HepG2 (cell line): Measurements from ENCODE around the gene MKRN2OS. TPM values are rescaled to one million over a fixed set of nuclear protein-coding genes. Genes with fewer than 3 reads are reported as not detected.

Source experiments
- ATAC-seq: fragments of 200-7000 bp; cut with Tn5 transposase; 3 replicates; pipeline ENCODE4 v1.9.1; 2020; ENCODE audit warnings: mild to moderate bottlenecking, moderate library complexity
- BruUV-seq: library from RNA; stranded (reverse); fragments of 400-500 nt; replicated peaks from 2 replicates; lab custom pipeline; 2021; lab: Mats Ljungman, UMichigan
- CTCF ChIA-PET: fragments of 300-600 bp; formaldehyde crosslinking; extraction: SDS; loops from one replicate; lab custom pipeline; 2021; ENCODE audit warnings: low total read pairs, inconsistent platforms, low intra/inter-chr PET ratio; lab: Yijun Ruan, JAX
- POLR2A ChIA-PET: fragments of 350-600 bp; sonication (Branson Sonifier 250); formaldehyde crosslinking; loops from one replicate; lab custom pipeline; 2020; ENCODE audit warnings: antibody characterized with exemption, inconsistent platforms; lab: Yijun Ruan, JAX
- DNase-seq: peaks from one replicate; pipeline ENCODE4 v3.0.0-alpha.2; 2015; ENCODE audit warnings: low spot score
- FAIRE-seq: peaks from 3 replicates; lab custom pipeline; 2011; peaks lifted over from hg19 to GRCh38; lab: Jason Lieb, UNC
- H2AFZ ChIP-seq: one replicate; pipeline ENCODE4 v1.6.1; 2011; ENCODE audit warnings: low read length, inconsistent platforms
- H3K27ac ChIP-seq: fragments of 300-600 bp; 3 replicates; pipeline ENCODE4 v1.8.0; 2011; ENCODE audit warnings: mixed run types, mild to moderate bottlenecking, mixed read lengths, low read length, inconsistent platforms; ENCODE audit not compliant: insufficient read depth; ENCODE audit errors: extremely low read length
- H3K27me3 ChIP-seq, 2 experiments: fragments of 200-600 bp in 1 of 2; 2 replicates in 1 of 2; 3 replicates in 1 of 2; pipeline versions ENCODE4 v1.6.0 to v1.8.0; 2011; ENCODE audit warnings: low read length in 2 of 2, mild to moderate bottlenecking in 2 of 2, moderate library complexity in 2 of 2, inconsistent platforms in 1 of 2; ENCODE audit not compliant: insufficient read depth in 2 of 2, control insufficient read depth in 1 of 2
- H3K36me3 ChIP-seq, 2 experiments: fragments of 200-600 bp in 1 of 2; replicated peaks in 1 of 2; 2 replicates in 1 of 2; 3 replicates in 1 of 2; pipeline versions ENCODE4 v1.5.1 to v1.8.0; 2011; ENCODE audit warnings: low read length in 2 of 2, inconsistent platforms in 1 of 2; ENCODE audit not compliant: insufficient read depth in 2 of 2, control insufficient read depth in 1 of 2
- H3K4me1 ChIP-seq: 2 replicates; pipeline ENCODE4 v1.5.1; 2012; ENCODE audit warnings: low read length, inconsistent platforms; ENCODE audit not compliant: insufficient read depth
- H3K4me2 ChIP-seq: 2 replicates; pipeline ENCODE4 v1.6.0; 2011; ENCODE audit warnings: low read depth, low read length, inconsistent platforms
- H3K4me3 ChIP-seq, 3 experiments: fragments of 200-600 bp in 1 of 3; sonication (generic), shearing (Covaris generic) in 1 of 3; replicated peaks in 1 of 3; 2 replicates each; pipeline ENCODE4 v1.5.1; 2011 to 2016; ENCODE audit warnings: low read length in 3 of 3, inconsistent platforms in 2 of 3, low read depth in 2 of 3, mild to moderate bottlenecking in 2 of 3, control low read depth in 1 of 3, mixed read lengths in 1 of 3; ENCODE audit not compliant: insufficient read depth in 1 of 3
- H3K79me2 ChIP-seq: one replicate; pipeline ENCODE4 v1.6.1; 2011; ENCODE audit warnings: low read length, inconsistent platforms; ENCODE audit not compliant: insufficient read depth
- H3K9ac ChIP-seq: 2 replicates; pipeline ENCODE4 v1.6.0; 2011; ENCODE audit warnings: mild to moderate bottlenecking, low read depth, low read length, inconsistent platforms; ENCODE audit not compliant: insufficient read depth
- H3K9me3 ChIP-seq: 2 replicates; pipeline ENCODE4 v1.5.1; 2012; ENCODE audit warnings: mild to moderate bottlenecking, low read length
- H4K20me1 ChIP-seq: 2 replicates; pipeline ENCODE4 v1.6.0; 2011; ENCODE audit warnings: inconsistent platforms, mild to moderate bottlenecking, low read length, moderate library complexity; ENCODE audit not compliant: insufficient read depth
- ATRX ChIP-seq: sonication (generic); formaldehyde crosslinking; IDR thresholded peaks from 2 replicates; pipeline ENCODE4 v1.4.0; 2020; ENCODE audit warnings: missing genetic modification reagents, borderline replicate concordance
- BCL6 ChIP-seq: IDR thresholded peaks from 2 replicates; pipeline ENCODE4 v1.6.1; 2016; ENCODE audit warnings: missing genetic modification reagents, missing compliant biosample characterization
- KDM2A ChIP-seq: sonication (generic); formaldehyde crosslinking; IDR thresholded peaks from 2 replicates; pipeline ENCODE4 v1.4.0; 2020; ENCODE audit warnings: low read depth, missing genetic modification reagents, borderline replicate concordance
- MXD4 ChIP-seq: IDR thresholded peaks from 2 replicates; pipeline ENCODE4 v1.6.1; 2016; ENCODE audit warnings: mild to moderate bottlenecking, missing biosample characterization, missing genetic modification reagents
- POLR2AphosphoS5 ChIP-seq: IDR thresholded peaks from 2 replicates; pipeline ENCODE4 v1.6.1; 2012; ENCODE audit warnings: low read depth, low read length
- SYNCRIP ChIP-seq: fragments of 200-400 bp; formaldehyde crosslinking; IDR thresholded peaks from 2 replicates; pipeline ENCODE4 v1.6.1; 2018; ENCODE audit warnings: mild to moderate bottlenecking, low read depth, low read length; ENCODE audit not compliant: insufficient read depth
- ZNF10 ChIP-seq: sonication (generic); formaldehyde crosslinking; IDR thresholded peaks from 2 replicates; pipeline ENCODE4 v1.4.0; 2020; ENCODE audit warnings: mild to moderate bottlenecking, low read depth, missing genetic modification reagents, borderline replicate concordance
- ZNF292 ChIP-seq: sonication (generic); formaldehyde crosslinking; IDR thresholded peaks from 2 replicates; pipeline ENCODE4 v1.8.1; 2022; ENCODE audit warnings: mild to moderate bottlenecking, low read depth, missing genetic modification reagents, borderline replicate concordance
- ZNF333 ChIP-seq: sonication (generic); formaldehyde crosslinking; IDR thresholded peaks from 2 replicates; pipeline ENCODE4 v1.4.0; 2020; ENCODE audit warnings: mild to moderate bottlenecking, missing genetic modification reagents, borderline replicate concordance
- ZNF75D ChIP-seq: sonication (generic); formaldehyde crosslinking; IDR thresholded peaks from 2 replicates; pipeline ENCODE4 v1.8.1; 2023; ENCODE audit warnings: missing genetic modification reagents, mild to moderate bottlenecking, borderline replicate concordance
- WGBS: methylation state at CpG from one replicate; pipeline ENCODE4 v1.1.6; 2017; ENCODE audit warnings: low lambda C conversion rate; 5-methylcytosine and 5-hydroxymethylcytosine counted together
- in situ Hi-C: cut with HindIII; loops from 2 replicates; pipeline ENCODE4 v1.10.0; 2017; ENCODE audit warnings: low pct_unique_long_range_greater_than_20kb; ENCODE audit not compliant: extremely low pct_ligation_motif_present
- intact Hi-C: fragments of 100-400 bp; cut with micrococcal nuclease; formaldehyde crosslinking; loops from one replicate; pipeline ENCODE4 v1.10.0; 2022; ENCODE audit not compliant: unreplicated experiment
- polyA plus RNA-seq, 8 experiments: library from polyadenylated mRNA; depleted of rRNA in 3 of 8; stranded (reverse) in 7 of 8; unstranded in 1 of 8; fragments of >200 nt; fragmentation: Illumina TruSeq in 4 of 8; extraction: Trizol in 4 of 8; gene quantifications; 2 replicates each; pipeline versions ENCODE4 v1.2.1 to v1.2.3, GENCODE V29; 2011 to 2016; ENCODE audit warnings: low read depth in 4 of 8, missing spikeins in 1 of 8, mixed read lengths in 1 of 8; ENCODE audit not compliant: insufficient read depth in 1 of 8
- total RNA-seq, 5 experiments: library from RNA; depleted of rRNA; stranded (reverse); fragments of >200 nt; fragmentation: Illumina TruSeq; extraction: Trizol; gene quantifications; 2 replicates each; pipeline ENCODE4 v1.2.3, GENCODE V29; 2016; ENCODE audit warnings: low read depth in 1 of 5
- TF ChIP-seq, protein P1 (sequence below): sonication (generic); formaldehyde crosslinking; IDR thresholded peaks from 2 replicates; pipeline ENCODE4 v1.8.0; 2022; ENCODE audit warnings: mild to moderate bottlenecking, missing genetic modification reagents, moderate library complexity

Gene MKRN2OS
- total and polyA plus RNA-seq, 2 of the 13 experiments (the other 11 are each of a cell fraction or from before 2014, with no cell fraction given) = not detected

DNA sequence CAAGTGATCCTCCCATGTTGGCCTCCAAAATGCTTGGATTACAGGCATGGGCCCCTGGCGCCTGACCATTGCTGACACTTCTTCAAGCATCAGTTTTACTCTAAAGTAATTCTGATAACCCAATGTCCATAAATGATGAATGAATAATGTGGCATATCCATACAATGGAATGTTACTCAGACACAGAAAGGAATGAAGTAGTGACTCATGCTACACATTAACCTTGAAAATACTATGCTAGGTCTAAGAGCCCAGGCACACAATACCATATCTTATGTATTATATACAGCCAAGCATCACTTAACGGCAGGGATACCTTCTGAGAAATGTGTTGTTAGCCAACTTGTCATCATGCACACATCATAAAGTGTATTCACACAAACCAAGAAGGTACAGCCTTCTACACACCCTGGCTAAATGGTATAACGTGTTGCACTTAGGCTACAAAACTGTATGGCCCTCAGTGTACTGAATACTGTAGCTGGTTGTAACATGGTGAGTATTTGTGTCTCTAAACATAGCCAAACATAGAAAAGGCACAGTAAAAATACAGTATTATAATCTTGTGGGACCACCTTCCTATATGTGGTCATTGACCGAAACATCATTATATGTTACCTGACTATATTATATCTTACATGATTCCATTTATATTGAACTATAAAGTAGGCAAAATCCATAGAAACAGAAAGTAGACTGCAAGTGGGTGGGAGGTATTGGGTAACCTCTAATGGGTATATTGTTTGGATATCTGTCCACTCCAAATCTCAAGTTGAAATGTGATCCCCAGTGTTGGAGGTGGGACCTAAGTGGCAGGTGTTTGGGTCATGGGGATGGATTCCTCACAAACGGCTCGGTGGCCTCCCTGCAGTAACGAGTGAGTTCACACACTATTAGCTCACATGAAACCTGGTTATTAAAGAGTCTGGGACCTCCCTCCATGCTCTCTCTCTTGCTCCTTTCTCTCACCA is 43.0 kb upstream of the MKRN2OS start (continued):
- TF ChIP-seq ZNF333 (CRISPR knock-in tag) = no peak
- TF ChIP-seq, protein P1, sequence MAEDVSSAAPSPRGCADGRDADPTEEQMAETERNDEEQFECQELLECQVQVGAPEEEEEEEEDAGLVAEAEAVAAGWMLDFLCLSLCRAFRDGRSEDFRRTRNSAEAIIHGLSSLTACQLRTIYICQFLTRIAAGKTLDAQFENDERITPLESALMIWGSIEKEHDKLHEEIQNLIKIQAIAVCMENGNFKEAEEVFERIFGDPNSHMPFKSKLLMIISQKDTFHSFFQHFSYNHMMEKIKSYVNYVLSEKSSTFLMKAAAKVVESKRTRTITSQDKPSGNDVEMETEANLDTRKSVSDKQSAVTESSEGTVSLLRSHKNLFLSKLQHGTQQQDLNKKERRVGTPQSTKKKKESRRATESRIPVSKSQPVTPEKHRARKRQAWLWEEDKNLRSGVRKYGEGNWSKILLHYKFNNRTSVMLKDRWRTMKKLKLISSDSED = no peak
- no peak for TF ChIP-seq BCL6 (CRISPR knock-in tag)
- no peak for TF ChIP-seq ZNF75D (CRISPR knock-in tag)
- no peak for TF ChIP-seq SYNCRIP
- TF ChIP-seq ATRX (CRISPR knock-in tag) = no peak

DNA sequence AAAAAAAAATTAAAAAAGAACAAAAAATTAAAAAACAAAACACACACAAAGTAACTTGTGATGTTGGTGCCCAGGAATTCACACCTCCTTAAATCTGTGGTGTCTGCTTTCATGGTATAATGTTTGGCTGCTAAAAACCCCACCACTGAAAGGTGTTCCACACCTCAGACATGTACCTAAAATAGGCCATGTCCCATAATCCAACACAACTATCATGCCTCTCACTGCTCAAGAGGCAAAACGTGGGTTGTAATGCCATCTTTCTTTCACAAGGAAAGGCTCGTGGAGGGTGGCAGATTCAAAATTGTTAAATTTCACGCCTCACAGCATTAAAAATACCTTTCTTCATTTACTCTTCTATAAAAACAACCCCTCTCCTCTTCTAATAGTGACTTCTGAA is 41.1 kb upstream of the MKRN2OS start:
- intact Hi-C loops = no loop called here
- TSS peak; percentile 23 for BruUV-seq

More for the DNA sequence above, 41.1 kb upstream of the MKRN2OS start:
- Histone ChIP-seq H3K4me1 (no peaks in the 10 kb centered on the region), H4K20me1 (0 out of 2 replicates have a peak, but pooled peaks cover 4% of the 10 kb centered on the region), H3K4me2 (no peak overlapping the region), H3K27me3 (no peaks in the 10 kb centered on the region), H3K9me3 (no peaks in the 10 kb centered on the region), H2AFZ (no peak overlapping the region), H3K27ac (no peak overlapping the region), H3K4me3 (no peak overlapping the region), H3K9ac (no peak overlapping the region), H3K36me3 (peaks cover 48 to 87% of the 10 kb centered on the region in 2 experiments), H3K79me2 (no peaks in the 10 kb centered on the region)
- FAIRE-seq = no peak
- 90% methylated on average over 3 of the region's 3 CpGs for WGBS
- no peak for ATAC-seq
- ChIA-PET POLR2A (no interaction called here), CTCF (no interaction called here)
- in situ Hi-C loops = no loop called here
- DNase-seq = no peak
- TF ChIP-seq ZNF292 (CRISPR knock-in tag) (no peak), MXD4 (no peak), KDM2A (CRISPR knock-in tag) (no peak), POLR2AphosphoS5 (0 out of 2 replicates have a peak, but pooled peaks have one; percentile 42), ZNF10 (CRISPR knock-in tag) (no peak)
